Measurements from ENCODE around the gene RAB3GAP2.
"Not testable (repeated sequence)": the region's sequence is repeated elsewhere in the genome, so short reads cannot be mapped to it uniquely, and the experiment has no call there.

Gene RAB3GAP2

GRCh38 chr1:220287129-220287528 is 14.9 kb upstream of the RAB3GAP2 start:
- DNase-seq, result no peak

- DNase-seq, result no peak
Observed at GRCh38 chr1:220283625-220284024, 11.4 kb upstream of the RAB3GAP2 start.

- no peak for DNase-seq
Observed at GRCh38 chr1:220281159-220281574, 8.9 kb upstream of the RAB3GAP2 start.

GRCh38 chr1:220280249-220280648 is 8.0 kb upstream of the RAB3GAP2 start:
- no peak for DNase-seq

GRCh38 chr1:220278991-220279390 is 6.7 kb upstream of the RAB3GAP2 start:
- no peak for DNase-seq

DNA sequence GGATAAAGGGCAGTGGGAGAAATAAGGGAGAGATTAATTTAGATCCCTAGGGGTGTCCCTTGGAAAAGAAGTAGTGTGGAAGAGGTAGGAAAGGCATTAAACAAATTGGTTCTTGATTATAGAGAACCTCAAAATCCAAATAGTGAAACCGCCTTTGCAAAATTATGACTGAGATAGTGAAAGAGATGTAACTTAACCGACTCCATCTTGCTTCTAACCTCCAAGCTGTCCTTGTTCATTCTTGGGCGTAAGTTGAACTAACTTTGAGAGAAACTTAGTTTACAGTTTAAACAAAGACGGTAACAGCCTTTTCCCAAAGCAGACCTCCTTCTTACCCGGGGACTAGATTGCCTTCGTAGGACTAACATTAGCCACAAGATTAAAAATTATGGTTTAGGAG is 3.2 kb upstream of the RAB3GAP2 start:
- DNase-seq, result no peak

DNA sequence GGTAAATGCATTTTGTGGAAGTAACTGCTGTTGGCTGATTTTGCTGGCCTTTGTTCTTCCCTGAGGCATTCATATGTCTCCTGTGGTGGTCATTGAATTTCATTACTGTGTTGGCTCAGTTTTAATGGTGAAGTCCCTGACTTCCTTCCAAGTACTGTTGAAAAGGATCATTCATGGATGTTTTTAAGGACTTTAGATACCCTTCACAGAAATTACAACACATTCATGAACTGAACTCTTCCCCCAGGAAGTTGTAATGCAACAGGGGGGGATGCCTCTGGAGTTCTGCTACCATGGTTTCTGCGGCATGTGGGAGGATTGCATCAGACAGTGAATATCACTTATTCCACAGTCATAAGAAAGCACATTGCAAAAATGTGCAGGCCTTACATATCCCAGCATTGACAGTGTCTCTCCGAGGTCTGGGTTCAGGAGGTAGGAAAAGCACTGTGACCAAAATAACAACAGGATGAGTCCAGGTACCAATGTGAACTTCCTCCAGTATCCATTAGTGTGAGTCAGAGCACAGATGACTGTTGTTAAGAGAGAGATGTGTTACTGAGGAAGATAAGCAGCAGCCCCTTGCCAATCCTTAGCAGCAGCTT is 2.1 kb upstream of the RAB3GAP2 start:
- DNase-seq, result no peak

DNA sequence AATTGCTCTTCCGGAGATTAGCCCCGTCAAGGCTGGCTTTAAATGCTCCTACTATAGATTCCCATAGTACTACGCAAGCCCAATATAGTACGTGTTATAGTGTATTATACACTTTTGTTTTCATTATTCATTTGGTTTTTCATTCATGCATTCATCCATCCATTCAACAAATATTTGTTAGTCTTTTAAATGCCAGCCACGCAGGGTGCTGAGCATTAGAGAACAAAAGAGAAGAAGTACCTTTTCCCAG is 513 bp upstream of the RAB3GAP2 start:
- DNase-seq, result no peak

DNA sequence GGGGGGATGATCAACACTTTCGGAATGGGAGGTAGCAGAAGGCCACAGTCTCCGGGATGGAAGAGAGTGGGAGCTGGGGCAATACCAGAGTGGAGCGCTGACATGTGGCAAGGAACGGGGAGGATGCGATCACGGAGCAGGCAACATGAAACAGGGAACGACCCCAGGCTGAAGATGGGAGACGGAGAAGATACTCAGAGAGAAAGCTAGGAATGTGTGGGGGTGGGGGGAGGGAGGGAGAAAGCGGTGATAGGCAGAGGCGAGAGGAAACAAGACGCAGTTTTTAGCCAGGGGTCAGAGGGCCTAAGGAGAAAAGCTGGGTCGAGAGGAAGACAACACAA is 577 bp downstream of the RAB3GAP2 start:
- no peak for DNase-seq

DNA sequence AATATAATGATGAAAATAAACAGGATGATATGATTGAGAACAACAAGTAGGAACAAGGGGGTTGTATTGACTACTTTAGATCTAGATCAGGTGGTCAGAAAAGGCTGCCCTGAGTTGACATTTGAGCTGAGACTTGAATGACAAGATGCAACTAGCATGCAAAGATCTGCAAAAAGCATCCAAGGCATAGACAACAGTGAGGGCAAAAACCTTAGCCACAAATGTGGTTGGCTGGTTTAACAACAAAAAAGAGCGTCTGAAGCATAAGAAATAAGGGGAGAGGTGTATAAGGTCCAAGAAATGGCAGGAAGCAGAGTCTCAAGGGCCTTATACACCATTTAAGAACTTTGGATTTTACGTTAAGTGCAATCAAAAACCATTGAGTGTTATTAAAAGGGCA is 3.2 kb downstream of the RAB3GAP2 start:
- DNase-seq, result no peak

- no peak for DNase-seq
Observed at GRCh38 chr1:220267630-220268029, 4.6 kb downstream of the RAB3GAP2 start.

- DNase-seq, result not testable (repeated sequence)
Observed at GRCh38 chr1:220260228-220260627, 12.0 kb downstream of the RAB3GAP2 start.

GRCh38 chr1:220259756-220260155 is 12.5 kb downstream of the RAB3GAP2 start:
- DNase-seq, result not testable (repeated sequence)

GRCh38 chr1:220256194-220256593 is 16.1 kb downstream of the RAB3GAP2 start:
- not testable (repeated sequence) for DNase-seq

- DNase-seq, result no peak
Observed at GRCh38 chr1:220255204-220255603, 17.0 kb downstream of the RAB3GAP2 start.

- not testable (repeated sequence) for DNase-seq
Observed at GRCh38 chr1:220253290-220253689, 19.0 kb downstream of the RAB3GAP2 start.

GRCh38 chr1:220251272-220251671 is 21.0 kb downstream of the RAB3GAP2 start:
- DNase-seq, result no peak

DNA sequence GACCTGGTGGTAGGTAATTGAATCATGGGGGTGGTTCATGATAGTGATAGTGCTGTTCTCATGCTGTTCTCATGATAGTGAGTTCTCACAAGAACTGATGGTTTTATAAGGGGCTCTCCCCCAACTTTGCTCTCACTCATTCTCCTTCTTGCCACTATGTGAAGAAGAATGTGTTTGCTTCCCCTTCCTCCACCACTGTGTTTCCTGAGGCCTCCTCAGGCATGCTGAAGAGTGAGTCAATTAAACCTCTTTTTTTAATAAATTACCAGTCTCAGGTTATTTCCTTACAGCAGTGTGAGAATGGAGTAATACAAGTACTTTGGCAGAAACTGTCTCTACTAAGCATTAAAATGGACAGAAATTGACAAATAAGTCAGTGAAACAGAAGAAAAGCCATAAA is 21.6 kb downstream of the RAB3GAP2 start:
- DNase-seq, result no peak

DNA sequence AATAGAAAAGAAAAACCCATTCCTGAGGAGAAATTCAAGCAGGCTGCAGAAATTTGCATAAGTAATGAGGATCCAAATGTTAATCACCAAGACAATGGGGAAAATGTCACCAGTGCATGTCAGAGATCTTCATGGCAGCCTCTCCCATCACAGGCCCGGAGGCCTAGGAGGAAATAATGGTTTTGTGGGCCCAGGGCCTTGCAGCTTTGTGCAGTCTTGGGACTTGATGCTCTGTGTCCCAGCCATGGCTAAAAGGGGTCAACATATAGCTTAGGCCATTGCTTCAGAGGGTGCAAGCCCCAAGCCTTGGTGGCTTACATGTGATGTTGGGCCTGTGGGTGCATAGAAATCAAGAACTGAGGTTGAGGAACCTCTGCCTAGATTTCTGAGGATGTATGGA is 22.7 kb downstream of the RAB3GAP2 start:
- DNase-seq, result no peak

DNA sequence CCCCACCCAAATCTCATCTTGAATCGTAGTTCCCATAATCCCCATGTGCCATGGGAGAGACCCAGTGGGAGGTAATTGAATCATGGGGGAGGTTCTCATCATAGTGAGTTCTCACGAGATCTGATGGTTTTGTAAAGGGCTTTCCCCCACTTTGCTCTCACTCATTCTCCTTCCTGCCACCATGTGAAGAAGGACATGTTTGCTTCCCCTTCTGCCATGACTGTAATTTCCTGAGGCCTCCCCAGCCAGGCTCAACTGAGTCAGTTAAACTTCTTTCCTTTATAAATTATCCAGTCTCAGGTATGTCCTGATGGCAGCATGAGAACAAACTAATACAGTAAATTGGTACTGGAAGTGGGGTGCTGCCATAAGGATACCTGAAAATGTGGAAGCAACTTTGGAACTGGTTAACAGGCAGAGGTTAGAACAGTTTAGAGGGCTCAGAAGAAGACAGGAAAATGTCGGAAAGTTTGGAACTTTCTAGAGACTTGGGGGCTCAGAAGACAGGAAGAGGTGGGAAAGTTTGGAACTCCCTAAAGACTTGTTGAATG is 23.5 kb downstream of the RAB3GAP2 start:
- DNase-seq, result not testable (repeated sequence)

GRCh38 chr1:220245900-220246299 is 26.4 kb downstream of the RAB3GAP2 start:
- DNase-seq, result not testable (repeated sequence)

DNA sequence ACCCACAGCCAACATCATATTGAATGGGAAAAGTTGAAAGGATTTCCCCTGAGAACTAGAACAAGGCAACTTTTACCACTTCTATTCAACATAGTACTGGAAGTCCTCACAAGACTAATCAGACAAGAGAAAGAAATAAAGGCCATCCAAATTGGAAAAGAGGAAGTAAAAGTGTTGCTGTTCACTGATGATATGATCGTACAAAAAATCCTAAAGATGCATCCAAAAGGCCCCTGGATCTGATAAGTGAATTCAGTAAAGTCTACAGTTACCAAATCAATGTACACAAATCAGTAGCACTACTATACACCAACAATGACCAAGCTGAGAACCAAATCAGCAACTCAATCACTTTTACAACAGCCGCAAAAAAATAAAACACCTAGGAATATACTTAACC is 28.3 kb downstream of the RAB3GAP2 start:
- no peak for DNase-seq

DNA sequence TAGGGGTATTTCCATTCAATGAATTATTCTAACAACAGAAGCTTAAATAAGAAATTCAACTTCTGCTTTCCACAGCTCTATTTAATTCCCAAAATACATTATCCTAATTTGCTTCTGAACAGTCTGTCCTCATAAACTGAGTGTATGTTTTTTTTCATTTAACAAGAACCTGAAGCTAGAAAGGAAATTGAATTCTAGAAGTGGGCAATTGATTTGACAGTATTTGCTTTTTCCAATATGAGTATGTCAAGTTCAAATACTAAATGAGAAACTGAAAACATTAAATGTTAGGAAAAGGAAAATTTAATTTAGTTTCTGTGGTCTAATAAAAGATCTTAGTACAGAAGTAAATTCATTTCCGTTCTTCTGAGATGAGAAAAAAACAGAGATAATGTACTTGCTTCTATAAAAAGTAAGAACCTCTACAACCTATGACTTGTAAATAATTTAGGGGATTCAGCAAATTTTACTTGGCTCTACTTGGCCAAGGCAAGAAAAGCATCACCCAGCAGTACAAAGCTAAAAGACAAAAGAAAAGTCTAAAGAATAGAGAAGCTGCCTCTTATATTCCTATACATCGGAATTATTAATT is 31.1 kb downstream of the RAB3GAP2 start:
- no peak for DNase-seq

GRCh38 chr1:220239966-220240365 is 32.3 kb downstream of the RAB3GAP2 start:
- no peak for DNase-seq

- DNase-seq, result no peak
Observed at GRCh38 chr1:220239213-220239612, 33.0 kb downstream of the RAB3GAP2 start.

All from DMS 273 treated with DMSO at 0.1 percent for 48 hours (cell line).